ENCODE results near the gene ATP5F1E. TPM values are rescaled to one million over a fixed set of nuclear protein-coding genes. Genes with fewer than 3 reads are reported as not detected.

Gene ATP5F1E
- total and polyA plus RNA-seq, 9 of the 15 experiments (the other 6 are each of a cell fraction or from before 2014, with no cell fraction given), result 60.3 to 162 (median 113) TPM

GRCh38 chr20:59010995-59011873 lies 20.9 kb downstream of the ATP5F1E start (continued):
- TF ChIP-seq UBTF (IDR thresholded peaks at IDR 0.05; ENCODE audit: borderline replicate concordance in 1 of 2, low read depth in 2 of 2, low read length in 2 of 2) (0 out of 4 replicates have a peak, but pooled peaks of 1 of the 2 experiments have one; percentile 61), KLF13 (tag; IDR thresholded peaks at IDR 0.05; ENCODE audit: borderline replicate concordance, low read depth) (0 out of 2 replicates have a peak, but pooled peaks have one; percentile 7), POLR3A (IDR thresholded peaks at IDR 0.05; ENCODE audit: borderline replicate concordance, extremely low read depth, insufficient read depth, insufficient read length) (no peak), ZBTB2 (IDR thresholded peaks at IDR 0.05) (no peak), PTTG1 (tag; IDR thresholded peaks at IDR 0.05; ENCODE audit: low read depth) (no peak), SMAD1 (IDR thresholded peaks at IDR 0.05; ENCODE audit: low read depth, low read length, partially characterized antibody) (no peak), YY1 (IDR thresholded peaks at IDR 0.05; ENCODE audit: borderline replicate concordance in 1 of 3, control insufficient read depth in 1 of 3, extremely low read depth in 1 of 3, insufficient read depth in 3 of 3, insufficient read length in 1 of 3, insufficient replicate concordance in 2 of 3, low read depth in 1 of 3, low read length in 2 of 3) (no peak), JUNB (CRISPR knock-in tag; conservative IDR thresholded peaks at IDR 0.05) (no peak), ZNF431 (CRISPR knock-in tag; IDR thresholded peaks at IDR 0.05) (no peak), RBM39 (optimal IDR thresholded peaks at IDR 0.05; ENCODE audit: low read depth, low read length) (no peak), COPS2 (conservative IDR thresholded peaks at IDR 0.05) (no peak), PBX2 (CRISPR knock-in tag; IDR thresholded peaks at IDR 0.05; ENCODE audit: low read depth) (no peak), PBX2 (tag; conservative IDR thresholded peaks at IDR 0.05; ENCODE audit: low read depth) (no peak), HOMEZ (CRISPR knock-in tag; IDR thresholded peaks at IDR 0.05) (no peak), SMARCE1 (IDR thresholded peaks at IDR 0.05) (peak; percentile 61), NCOA6 (IDR thresholded peaks at IDR 0.05) (no peak), SPI1 (IDR thresholded peaks at IDR 0.05; ENCODE audit: borderline replicate concordance, low read depth, low read length) (0 out of 2 replicates have a peak, but pooled peaks have one; percentile 11)
